ENCODE results near the gene ADGRV1. TPM values are rescaled to one million over a fixed set of nuclear protein-coding genes. Genes with fewer than 3 reads are reported as not detected.

Gene ADGRV1
- total RNA-seq, 4 donors from 2014 or later = 129 to 158 (median 145) TPM

- Histone ChIP-seq H3K9me3 (no peaks in the 10 kb centered on the region), H3K4me1 (no peaks in the 10 kb centered on the region), H3K27me3 (no peaks in the 10 kb centered on the region), H3K27ac (no peak overlapping the region), H3K36me3 (no peaks in the 10 kb centered on the region), H3K4me3 (replicated peaks in 1 of 3) (no peak overlapping the region)
- intact Hi-C loops (cut with DNase I) = no loop called here
- DNase-seq = no peak
- WGBS, 2 donors = 38 to 68% methylated on average over 1 of the region's 1 CpG
- no peak for TF ChIP-seq POLR2A (IDR thresholded peaks at IDR 0.05)
- TF ChIP-seq CTCF (IDR thresholded peaks at IDR 0.05) = no peak
Observed at GRCh38 chr5:90563108-90563507, 4.5 kb downstream of the ADGRV1 start.

- Histone ChIP-seq H3K9me3 (no peaks in the 10 kb centered on the region), H3K36me3 (no peaks in the 10 kb centered on the region), H3K4me1 (no peaks in the 10 kb centered on the region), H3K27me3 (no peaks in the 10 kb centered on the region), H3K27ac (no peak overlapping the region), H3K4me3 (replicated peaks in 1 of 3) (no peak overlapping the region)
- TF ChIP-seq CTCF (IDR thresholded peaks at IDR 0.05) = no peak
- TF ChIP-seq POLR2A (IDR thresholded peaks at IDR 0.05) = no peak
- WGBS, 2 donors = 96 to 97% methylated on average over 3 of the region's 3 CpGs
- DNase-seq = no peak
- intact Hi-C loops (cut with DNase I) = no loop called here
Observed at GRCh38 chr5:90565491-90565890, 6.9 kb downstream of the ADGRV1 start.

- Histone ChIP-seq H3K4me1 (no peaks in the 10 kb centered on the region), H3K4me3 (replicated peaks in 1 of 3) (no peak overlapping the region), H3K9me3 (no peaks in the 10 kb centered on the region), H3K36me3 (no peaks in the 10 kb centered on the region), H3K27ac (no peak overlapping the region), H3K27me3 (no peaks in the 10 kb centered on the region)
- TF ChIP-seq POLR2A (IDR thresholded peaks at IDR 0.05) (no peak), CTCF (IDR thresholded peaks at IDR 0.05) (no peak)
- intact Hi-C loops (cut with DNase I) = no loop called here
- 81 to 97% methylated on average over 1 of the region's 1 CpG for WGBS, 2 donors
- no peak for DNase-seq
Observed at GRCh38 chr5:90569084-90569483, 10.5 kb downstream of the ADGRV1 start.

- Histone ChIP-seq H3K27me3 (no peaks in the 10 kb centered on the region), H3K4me3 (replicated peaks in 1 of 3) (no peak overlapping the region), H3K27ac (no peak overlapping the region), H3K4me1 (no peaks in the 10 kb centered on the region), H3K9me3 (no peaks in the 10 kb centered on the region), H3K36me3 (no peaks in the 10 kb centered on the region)
- DNase-seq = no peak
- intact Hi-C loops (cut with DNase I) = no loop called here
- WGBS, 2 donors = 86 to 90% methylated on average over 2 of the region's 2 CpGs
- no peak for TF ChIP-seq CTCF (IDR thresholded peaks at IDR 0.05)
- TF ChIP-seq POLR2A (IDR thresholded peaks at IDR 0.05) = no peak
Observed at GRCh38 chr5:90570034-90570433, 11.4 kb downstream of the ADGRV1 start.

GRCh38 chr5:90571147-90571773, 12.7 kb downstream of the ADGRV1 start:
- no peak for DNase-seq
- Histone ChIP-seq H3K36me3 (no peaks in the 10 kb centered on the region), H3K27me3 (no peaks in the 10 kb centered on the region), H3K4me1 (no peaks in the 10 kb centered on the region), H3K9me3 (no peaks in the 10 kb centered on the region), H3K27ac (no peak overlapping the region), H3K4me3 (replicated peaks in 1 of 3) (no peak overlapping the region)
- intact Hi-C loops (cut with DNase I) = no loop called here
- TF ChIP-seq CTCF (IDR thresholded peaks at IDR 0.05) = no peak
- no peak for TF ChIP-seq POLR2A (IDR thresholded peaks at IDR 0.05)
- 82 to 92% methylated on average over 1 of the region's 1 CpG for WGBS, 2 donors

All from thyroid gland (tissue), 4 donors.